Fibroblast of lung (primary cell): ENCODE measurements around the gene SLC16A8. TPM values are rescaled to one million over a fixed set of nuclear protein-coding genes. Genes with fewer than 3 reads are reported as not detected.

Experiments used
- DNase-seq, 2 donors: peaks; one replicate each; pipeline versions ENCODE4 v3.0.0 to v3.0.0-alpha.2; 2010; ENCODE audit warnings: low read depth in 2 of 2
- H2AFZ ChIP-seq: 2 replicates; pipeline ENCODE4 v1.5.1; 2012; ENCODE audit warnings: low read length, control low read depth, inconsistent platforms
- H3K27ac ChIP-seq: 2 replicates; pipeline ENCODE4 v1.5.1; 2011; ENCODE audit warnings: low read length, control low read depth; ENCODE audit not compliant: insufficient read depth
- H3K27me3 ChIP-seq: 2 replicates; pipeline ENCODE4 v1.5.1; 2011; ENCODE audit warnings: mild to moderate bottlenecking, low read length; ENCODE audit not compliant: control insufficient read depth, insufficient read depth
- H3K36me3 ChIP-seq: 2 replicates; pipeline ENCODE4 v1.5.1; 2011; ENCODE audit warnings: low read length; ENCODE audit not compliant: control insufficient read depth, insufficient read depth
- H3K4me1 ChIP-seq: 2 replicates; pipeline ENCODE4 v1.5.1; 2011; ENCODE audit warnings: low read length; ENCODE audit not compliant: control insufficient read depth, insufficient read depth; ENCODE audit errors: extremely low read depth
- H3K4me2 ChIP-seq: 2 replicates; pipeline ENCODE4 v1.5.1; 2011; ENCODE audit warnings: low read length, control low read depth; ENCODE audit not compliant: insufficient read depth; ENCODE audit errors: extremely low read depth
- H3K4me3 ChIP-seq, 4 experiments: fragments of 200-600 bp in 1 of 4; sonication (generic) in 1 of 4; replicated peaks in 1 of 4; 2 replicates each; pipeline ENCODE4 v1.5.1; 2011 to 2016; ENCODE audit warnings: low read length in 4 of 4, low read depth in 3 of 4, mild to moderate bottlenecking in 3 of 4, control low read depth in 2 of 4, inconsistent platforms in 1 of 4, mixed read lengths in 1 of 4; ENCODE audit not compliant: insufficient read depth in 1 of 4; ENCODE audit errors: control extremely low read depth in 1 of 4
- H3K79me2 ChIP-seq: 2 replicates; pipeline ENCODE4 v1.5.1; 2012; ENCODE audit warnings: mild to moderate bottlenecking, low read length, inconsistent platforms; ENCODE audit not compliant: control insufficient read depth, insufficient read depth
- H3K9ac ChIP-seq: 2 replicates; pipeline ENCODE4 v1.5.1; 2011; ENCODE audit warnings: mild to moderate bottlenecking, low read length, control low read depth; ENCODE audit not compliant: insufficient read depth
- H3K9me3 ChIP-seq: 2 replicates; pipeline ENCODE4 v1.5.1; 2012; ENCODE audit warnings: low read depth, low read length; ENCODE audit not compliant: control insufficient read depth, insufficient read depth
- H4K20me1 ChIP-seq: 2 replicates; pipeline ENCODE4 v1.5.1; 2011; ENCODE audit warnings: low read length; ENCODE audit not compliant: control insufficient read depth, insufficient read depth; ENCODE audit errors: extremely low read depth
- EZH2 ChIP-seq: IDR thresholded peaks from 2 replicates; pipeline ENCODE4 v1.5.1; 2012; ENCODE audit warnings: low read length, control low read depth, mild to moderate bottlenecking; ENCODE audit errors: missing control alignments
- polyA plus RNA-seq, 2 donors: library from polyadenylated mRNA; depleted of rRNA in 1 of 2; stranded (reverse) in 1 of 2; unstranded in 1 of 2; fragments of >200 nt; gene quantifications; 2 replicates each; pipeline ENCODE4 v1.2.1, GENCODE V29; 2011 to 2012; ENCODE audit warnings: missing spikeins in 1 of 2
- total RNA-seq: library from RNA; depleted of rRNA; stranded (reverse); fragments of >200 nt; gene quantifications from 2 replicates; pipeline ENCODE4 v1.2.1, GENCODE V29; 2014
- TF ChIP-seq, protein P1 (sequence below), 2 donors: IDR thresholded peaks in 1 of 2; conservative IDR thresholded peaks in 1 of 2; 1 replicate in 1 of 2; 2 replicates in 1 of 2; pipeline ENCODE4 v1.5.1; 2011 to 2012; ENCODE audit warnings: low read length in 2 of 2, control low read depth in 1 of 2, inconsistent platforms in 1 of 2, low read depth in 1 of 2, mild to moderate bottlenecking in 1 of 2

SLC16A8 gene
- total and polyA plus RNA-seq, 2 donors (not counting 1 experiment from before 2014, with no cell fraction given): under 0.01 TPM; not detected in 1

DNA sequence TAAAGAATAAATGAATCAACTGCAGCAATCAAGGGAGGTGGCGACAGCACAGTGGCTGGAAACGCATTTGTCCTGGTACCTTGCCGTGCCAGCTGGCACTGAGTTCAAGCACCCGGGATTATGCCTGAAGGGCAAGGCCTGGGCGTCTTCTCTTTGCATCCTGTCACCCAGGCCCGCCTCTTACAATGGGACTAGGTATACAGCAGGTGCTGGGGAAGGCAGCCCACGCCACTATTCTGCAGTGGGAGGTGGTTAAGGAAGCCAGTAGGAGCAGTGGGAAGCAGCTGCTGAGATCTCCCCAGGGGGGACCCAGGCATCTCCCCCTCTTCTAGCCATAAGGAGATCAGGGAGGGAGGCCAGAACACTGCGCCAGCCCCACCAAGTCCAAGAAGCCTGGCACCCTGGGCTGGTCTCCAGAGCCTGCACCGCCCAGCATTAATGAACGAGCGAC is 41.8 kb upstream of the SLC16A8 start:
- DNase-seq: no peak
- Histone ChIP-seq H3K4me3 (no peak overlapping the region), H3K27me3 (no peaks in the 10 kb centered on the region), H2AFZ (no peak overlapping the region), H3K4me1 (no peaks in the 10 kb centered on the region), H3K4me2 (no peak overlapping the region), H3K79me2 (no peaks in the 10 kb centered on the region), H3K27ac (no peak overlapping the region), H3K36me3 (no peaks in the 10 kb centered on the region), H3K9ac (no peak overlapping the region), H3K9me3 (no peaks in the 10 kb centered on the region), H4K20me1 (no peaks in the 10 kb centered on the region)
- TF ChIP-seq, protein P1, sequence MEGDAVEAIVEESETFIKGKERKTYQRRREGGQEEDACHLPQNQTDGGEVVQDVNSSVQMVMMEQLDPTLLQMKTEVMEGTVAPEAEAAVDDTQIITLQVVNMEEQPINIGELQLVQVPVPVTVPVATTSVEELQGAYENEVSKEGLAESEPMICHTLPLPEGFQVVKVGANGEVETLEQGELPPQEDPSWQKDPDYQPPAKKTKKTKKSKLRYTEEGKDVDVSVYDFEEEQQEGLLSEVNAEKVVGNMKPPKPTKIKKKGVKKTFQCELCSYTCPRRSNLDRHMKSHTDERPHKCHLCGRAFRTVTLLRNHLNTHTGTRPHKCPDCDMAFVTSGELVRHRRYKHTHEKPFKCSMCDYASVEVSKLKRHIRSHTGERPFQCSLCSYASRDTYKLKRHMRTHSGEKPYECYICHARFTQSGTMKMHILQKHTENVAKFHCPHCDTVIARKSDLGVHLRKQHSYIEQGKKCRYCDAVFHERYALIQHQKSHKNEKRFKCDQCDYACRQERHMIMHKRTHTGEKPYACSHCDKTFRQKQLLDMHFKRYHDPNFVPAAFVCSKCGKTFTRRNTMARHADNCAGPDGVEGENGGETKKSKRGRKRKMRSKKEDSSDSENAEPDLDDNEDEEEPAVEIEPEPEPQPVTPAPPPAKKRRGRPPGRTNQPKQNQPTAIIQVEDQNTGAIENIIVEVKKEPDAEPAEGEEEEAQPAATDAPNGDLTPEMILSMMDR (conservative IDR thresholded peaks at IDR 0.05 in 1 of 2, IDR thresholded peaks at IDR 0.05 in 1 of 2; ENCODE audit: low read depth in 1 of 2, low read length in 2 of 2): no peak
- TF ChIP-seq EZH2: no peak

DNA sequence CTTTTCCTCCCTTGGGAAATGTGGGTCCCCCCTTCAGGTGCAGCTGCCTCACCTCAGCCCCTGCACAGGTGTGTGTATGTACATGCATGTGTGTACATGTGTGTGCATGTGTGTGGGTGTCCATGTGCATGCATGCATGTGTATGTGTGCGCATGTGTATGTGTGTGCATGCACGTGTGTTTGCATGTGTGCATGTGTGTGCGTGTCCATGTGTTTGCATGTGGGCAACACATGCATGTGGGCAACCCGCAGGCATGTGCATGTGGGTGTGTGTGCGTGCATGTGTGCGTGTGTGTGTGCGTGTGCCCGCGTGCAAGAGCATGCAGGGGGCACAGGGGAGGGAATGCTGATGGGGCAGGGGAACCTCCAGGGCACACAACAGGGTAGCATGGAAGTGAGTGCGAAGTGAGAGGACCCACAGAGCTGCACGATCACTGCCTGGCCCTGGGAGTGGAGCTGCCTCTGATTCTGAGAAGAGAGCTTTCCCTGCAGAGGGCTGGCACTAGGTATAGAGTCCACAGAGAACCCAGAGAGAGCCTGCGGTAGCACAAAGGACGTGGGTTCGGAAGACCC is 41.1 kb upstream of the SLC16A8 start:
- Histone ChIP-seq H4K20me1 (no peaks in the 10 kb centered on the region), H3K27me3 (no peaks in the 10 kb centered on the region), H2AFZ (no peak overlapping the region), H3K79me2 (no peaks in the 10 kb centered on the region), H3K36me3 (no peaks in the 10 kb centered on the region), H3K4me3 (no peak overlapping the region), H3K9ac (no peak overlapping the region), H3K4me1 (no peaks in the 10 kb centered on the region), H3K9me3 (no peaks in the 10 kb centered on the region), H3K4me2 (no peak overlapping the region), H3K27ac (no peak overlapping the region)
- no peak for DNase-seq
- TF ChIP-seq, protein P1 (conservative IDR thresholded peaks at IDR 0.05 in 1 of 2, IDR thresholded peaks at IDR 0.05 in 1 of 2; ENCODE audit: low read depth in 1 of 2, low read length in 2 of 2): no peak
- TF ChIP-seq EZH2: no peak

DNA sequence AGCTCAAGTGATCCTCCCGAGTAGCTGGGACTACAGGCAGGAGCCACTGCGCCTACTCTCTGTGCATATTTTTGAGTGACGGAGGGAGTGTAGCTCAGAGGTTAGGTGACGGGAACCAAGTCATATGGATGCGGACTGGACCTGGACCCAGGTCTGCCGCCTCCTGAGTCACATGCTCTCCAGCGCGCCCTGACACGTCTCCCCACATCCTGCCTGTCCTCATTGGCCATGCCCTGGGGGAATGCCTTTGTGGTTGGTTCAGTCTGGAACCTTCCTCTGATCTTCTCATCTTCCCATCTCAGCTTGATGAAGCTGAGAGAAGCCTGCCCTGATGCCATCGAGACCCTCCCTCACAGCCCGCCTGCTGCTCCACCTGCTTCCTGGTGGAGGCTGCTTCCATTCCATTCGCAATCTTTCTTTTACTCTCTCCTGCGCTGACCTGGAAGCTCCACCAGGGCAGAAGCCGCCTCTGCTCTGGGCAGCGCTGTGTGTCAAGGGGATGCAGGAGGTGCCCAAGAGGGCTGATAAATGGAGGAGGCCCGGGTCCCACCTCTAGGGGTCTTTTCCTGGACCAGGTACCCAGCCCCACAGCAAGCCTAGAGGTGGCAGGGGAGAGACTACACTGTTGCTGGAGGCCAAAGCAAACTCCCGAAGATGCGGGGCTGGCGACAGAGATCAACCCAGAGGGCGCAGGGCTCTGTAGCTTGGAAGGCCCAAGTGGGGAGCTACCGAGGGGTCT is 40.4 kb upstream of the SLC16A8 start:
- Histone ChIP-seq H3K4me2 (no peak overlapping the region), H2AFZ (no peak overlapping the region), H3K9me3 (no peaks in the 10 kb centered on the region), H3K27ac (no peak overlapping the region), H3K4me1 (no peaks in the 10 kb centered on the region), H3K9ac (no peak overlapping the region), H3K4me3 (no peak overlapping the region), H3K27me3 (no peaks in the 10 kb centered on the region), H4K20me1 (no peaks in the 10 kb centered on the region), H3K79me2 (no peaks in the 10 kb centered on the region), H3K36me3 (no peaks in the 10 kb centered on the region)
- DNase-seq: no peak
- TF ChIP-seq EZH2: no peak
- TF ChIP-seq, protein P1 (conservative IDR thresholded peaks at IDR 0.05 in 1 of 2, IDR thresholded peaks at IDR 0.05 in 1 of 2; ENCODE audit: low read depth in 1 of 2, low read length in 2 of 2): no peak
